Muscle of back (tissue), 11 donors: ENCODE results near the gene CHST12. TPM values are rescaled to one million over a fixed set of nuclear protein-coding genes. Genes with fewer than 3 reads are reported as not detected.
A peak's percentile ranks its signal among the peaks of the same experiment; 100 is the strongest.

Experiments used
- DNase-seq, 3 donors: peaks; one replicate each; pipeline versions ENCODE4 v3.0.0 to v3.0.0-alpha.2; 2013
- polyA plus RNA-seq, 10 donors: library from polyadenylated mRNA; unstranded; fragments of 120-200 nt; gene quantifications; one replicate each; pipeline ENCODE4 v1.2.1, GENCODE V29; 2013; ENCODE audit not compliant: insufficient read length in 10 of 10

CHST12 gene
- polyA plus RNA-seq, 10 donors = 7.3 to 15.3 (median 9.1) TPM

DNA sequence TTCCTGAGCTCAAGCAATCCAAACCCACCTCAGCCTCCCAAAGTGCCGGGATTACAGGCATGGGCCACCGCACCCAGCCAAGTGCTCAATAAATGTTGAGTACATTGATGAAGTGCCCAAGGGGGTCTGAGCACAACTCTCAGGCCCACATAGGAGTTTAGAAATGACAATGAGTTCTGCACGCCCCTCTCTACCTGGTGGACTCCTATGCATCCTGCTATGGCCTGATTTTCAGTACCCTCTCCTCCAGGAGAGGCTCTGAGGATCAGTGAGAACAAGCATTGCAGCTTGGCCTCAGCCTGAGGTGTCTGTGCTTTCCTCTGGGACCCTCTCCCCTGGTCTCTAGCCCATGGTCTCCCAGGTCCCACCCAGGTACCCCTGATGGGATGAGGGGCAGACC, 93.7 kb downstream of the CHST12 start:
- no peak for DNase-seq

DNA sequence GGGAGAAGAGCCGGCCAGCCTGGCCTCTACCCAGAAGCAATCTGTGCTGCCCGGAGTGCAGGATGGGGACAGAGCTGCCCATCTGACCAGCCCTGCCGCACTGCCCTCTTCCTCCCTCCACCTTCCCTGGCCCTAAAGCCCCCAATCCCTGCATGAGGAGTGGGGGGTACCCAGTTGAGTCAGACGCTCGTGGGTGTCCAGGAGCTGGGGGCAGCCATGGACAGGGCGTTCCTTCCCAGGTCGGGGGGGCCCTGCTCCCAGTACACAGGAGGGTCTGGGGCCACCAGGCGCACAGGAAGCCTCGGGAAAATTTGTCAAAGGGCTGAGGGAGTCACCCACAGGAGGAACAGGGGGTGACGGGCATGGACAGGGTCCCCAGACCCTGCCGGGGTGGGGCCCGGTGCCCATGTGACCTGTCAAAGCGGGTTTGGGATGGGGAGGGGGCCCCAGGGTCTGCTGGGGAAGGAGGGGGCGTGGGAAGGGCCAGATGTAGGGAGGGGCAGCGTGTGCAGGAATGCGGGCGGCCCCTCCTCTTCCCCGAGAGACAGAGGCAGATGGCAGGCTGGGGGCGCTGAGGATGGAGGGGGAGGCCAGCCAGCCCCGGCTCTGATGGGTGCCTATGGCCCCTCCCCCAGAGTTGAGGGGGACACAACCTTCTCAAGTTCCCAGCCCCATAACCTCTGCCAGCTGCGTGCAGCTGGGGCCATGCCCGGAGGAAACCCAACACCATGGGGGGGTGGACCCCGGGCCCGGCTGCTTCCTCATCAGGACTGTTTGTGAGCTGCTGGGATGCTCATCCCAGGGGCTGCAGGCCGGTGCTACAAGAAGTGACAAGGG, 94.3 kb downstream of the CHST12 start:
- DNase-seq = peak in 2 of 3 donors; percentile 75 to 89

Other genes with a start within 250 kb of the CHST12 start
- 10 to 100 TPM; 15.4 to 25.7 (median 22.0) TPM for gene MAD1L1, start 170.7 kb upstream of the CHST12 start, polyA plus RNA-seq
- gene MRM2, start 161.4 kb upstream of the CHST12 start, polyA plus RNA-seq = 10 to 100 TPM; 19.8 to 27.4 (median 23.4) TPM
- gene NUDT1, start 161.4 kb upstream of the CHST12 start, polyA plus RNA-seq = 10 to 100 TPM; 11.9 to 33.6 (median 19.9) TPM
- 10 to 100 TPM; 23.0 to 38.1 (median 29.6) TPM for gene SNX8, start 89.2 kb upstream of the CHST12 start, polyA plus RNA-seq
- 100 to 1,000 TPM in 5 of 10 donors, 10 to 100 TPM in 5; 85.0 to 115 (median 100.0) TPM for gene EIF3B, start 48.8 kb upstream of the CHST12 start, polyA plus RNA-seq
- not detected for gene GRIFIN, start 72.8 kb downstream of the CHST12 start, polyA plus RNA-seq
- 10 to 100 TPM; 10.5 to 34.9 (median 18.3) TPM for gene LFNG, start 116.2 kb downstream of the CHST12 start, polyA plus RNA-seq
- gene BRAT1, start 151.9 kb downstream of the CHST12 start, polyA plus RNA-seq = 10 to 100 TPM; 12.4 to 21.0 (median 18.5) TPM
- gene IQCE, start 155.4 kb downstream of the CHST12 start, polyA plus RNA-seq = 1 to 10 TPM; 6.1 to 10.0 (median 6.7) TPM
- gene TTYH3, start 228.4 kb downstream of the CHST12 start, polyA plus RNA-seq = 100 to 1,000 TPM in 2 of 10 donors, 10 to 100 TPM in 8; 61.1 to 129 (median 82.9) TPM